Prostate gland (tissue), 2 donors: ENCODE results near the gene PIP5K1C. TPM values are rescaled to one million over a fixed set of nuclear protein-coding genes. Genes with fewer than 3 reads are reported as not detected.
A peak's percentile ranks its signal among the peaks of the same experiment; 100 is the strongest.

Source experiments
- DNase-seq: peaks from one replicate; pipeline ENCODE4 v3.0.0-alpha.2; 2019; ENCODE audit warnings: low spot score
- H3K27ac ChIP-seq, 2 donors: fragments of 200-600 bp; sonication (generic); 2 replicates each; pipeline ENCODE4 v1.5.1; 2017 to 2019
- H3K27me3 ChIP-seq: fragments of 200-600 bp; sonication (generic); replicated peaks from 2 replicates; pipeline ENCODE4 v1.5.1; 2019; ENCODE audit not compliant: insufficient read depth
- H3K36me3 ChIP-seq, 2 donors: fragments of 200-600 bp; sonication (generic); 1 replicate in 1 of 2; 2 replicates in 1 of 2; pipeline versions ENCODE4 v1.5.1 to v1.8.1; 2017 to 2019
- H3K4me1 ChIP-seq: fragments of 200-600 bp; sonication (generic); replicated peaks from 2 replicates; pipeline ENCODE4 v1.5.1; 2019
- H3K4me3 ChIP-seq, 2 donors: fragments of 200-600 bp; sonication (generic); 2 replicates each; pipeline ENCODE4 v1.5.1; 2017 to 2019
- H3K9me3 ChIP-seq: fragments of 200-600 bp; sonication (generic); 2 replicates; pipeline ENCODE4 v1.5.1; 2017
- POLR2A ChIP-seq: fragments of 450-650 bp; IDR thresholded peaks from one replicate; pipeline ENCODE4 v1.6.1; 2016; ENCODE audit warnings: antibody characterized with exemption, mild to moderate bottlenecking
- POLR2AphosphoS5 ChIP-seq: sonication (generic); formaldehyde crosslinking; IDR thresholded peaks from one replicate; pipeline ENCODE4 v1.6.1; 2017; ENCODE audit warnings: antibody characterized with exemption
- WGBS: methylation state at CpG from one replicate; pipeline ENCODE4 v1.1.5; 2018; 5-methylcytosine and 5-hydroxymethylcytosine counted together
- intact Hi-C: fragments of 100-400 bp; cut with DNase I; formaldehyde crosslinking; loops from one replicate; pipeline ENCODE4 v1.14.2; 2022
- total RNA-seq, 2 donors: library from RNA; depleted of rRNA; stranded (reverse); fragments of >200 nt; gene quantifications; one replicate each; pipeline ENCODE4 v1.1.0, GENCODE V29; 2016
- TF ChIP-seq, protein P1 (sequence below), 4 experiments: fragments of 200-600 bp in 2 of 4; fragments of 450-650 bp in 2 of 4; sonication (generic) in 2 of 4; IDR thresholded peaks; 1 replicate in 3 of 4; 2 replicates in 1 of 4; pipeline ENCODE4 v1.5.1; 2016 to 2019; ENCODE audit warnings: antibody characterized with exemption in 4 of 4, mild to moderate bottlenecking in 2 of 4, moderate library complexity in 2 of 4

PIP5K1C gene
- total RNA-seq, 2 donors from 2014 or later = 34.3 to 75.5 TPM

DNA sequence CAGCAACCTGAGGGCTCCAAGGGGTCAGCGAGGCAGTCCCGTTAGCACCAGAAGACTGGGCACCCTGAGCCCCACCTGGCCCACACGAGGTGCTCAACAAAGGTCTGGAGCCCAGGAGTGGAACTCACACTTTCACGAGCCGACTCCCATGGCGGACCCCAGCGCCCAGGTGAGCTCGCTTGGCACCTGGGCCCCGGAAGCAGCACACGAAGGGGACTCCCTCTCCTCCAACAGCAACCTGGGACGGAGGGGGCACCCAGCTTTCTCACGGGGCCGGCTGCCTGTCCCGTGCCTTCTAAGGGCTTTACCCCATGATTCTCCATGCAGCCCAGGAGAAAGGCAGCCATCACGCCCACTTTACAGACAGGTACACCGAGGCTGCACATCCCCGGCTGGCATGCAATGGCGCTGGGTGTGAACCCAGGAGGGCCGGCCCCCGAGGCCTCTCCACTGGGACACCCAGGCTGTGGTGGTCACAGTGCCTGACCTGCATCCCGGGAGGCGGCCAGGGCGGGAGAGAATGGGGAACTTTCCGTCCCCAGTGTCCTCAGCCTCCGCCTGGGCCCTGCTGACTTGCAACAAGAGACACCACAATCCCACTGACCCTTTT, 5.0 kb downstream of the PIP5K1C start:
- 88% methylated on average over 21 of the region's 25 CpGs for WGBS
- TF ChIP-seq, protein P1, sequence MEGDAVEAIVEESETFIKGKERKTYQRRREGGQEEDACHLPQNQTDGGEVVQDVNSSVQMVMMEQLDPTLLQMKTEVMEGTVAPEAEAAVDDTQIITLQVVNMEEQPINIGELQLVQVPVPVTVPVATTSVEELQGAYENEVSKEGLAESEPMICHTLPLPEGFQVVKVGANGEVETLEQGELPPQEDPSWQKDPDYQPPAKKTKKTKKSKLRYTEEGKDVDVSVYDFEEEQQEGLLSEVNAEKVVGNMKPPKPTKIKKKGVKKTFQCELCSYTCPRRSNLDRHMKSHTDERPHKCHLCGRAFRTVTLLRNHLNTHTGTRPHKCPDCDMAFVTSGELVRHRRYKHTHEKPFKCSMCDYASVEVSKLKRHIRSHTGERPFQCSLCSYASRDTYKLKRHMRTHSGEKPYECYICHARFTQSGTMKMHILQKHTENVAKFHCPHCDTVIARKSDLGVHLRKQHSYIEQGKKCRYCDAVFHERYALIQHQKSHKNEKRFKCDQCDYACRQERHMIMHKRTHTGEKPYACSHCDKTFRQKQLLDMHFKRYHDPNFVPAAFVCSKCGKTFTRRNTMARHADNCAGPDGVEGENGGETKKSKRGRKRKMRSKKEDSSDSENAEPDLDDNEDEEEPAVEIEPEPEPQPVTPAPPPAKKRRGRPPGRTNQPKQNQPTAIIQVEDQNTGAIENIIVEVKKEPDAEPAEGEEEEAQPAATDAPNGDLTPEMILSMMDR (IDR thresholded peaks at IDR 0.05) = no peak
- TF ChIP-seq POLR2A = no peak
- no peak for DNase-seq
- Histone ChIP-seq H3K36me3 (no peaks in the 10 kb centered on the region), H3K4me3 (no peak overlapping the region), H3K4me1 (no peaks in the 10 kb centered on the region), H3K27ac (no peak overlapping the region), H3K27me3 (no peaks in the 10 kb centered on the region), H3K9me3 (no peaks in the 10 kb centered on the region)
- intact Hi-C loops = no loop called here

DNA sequence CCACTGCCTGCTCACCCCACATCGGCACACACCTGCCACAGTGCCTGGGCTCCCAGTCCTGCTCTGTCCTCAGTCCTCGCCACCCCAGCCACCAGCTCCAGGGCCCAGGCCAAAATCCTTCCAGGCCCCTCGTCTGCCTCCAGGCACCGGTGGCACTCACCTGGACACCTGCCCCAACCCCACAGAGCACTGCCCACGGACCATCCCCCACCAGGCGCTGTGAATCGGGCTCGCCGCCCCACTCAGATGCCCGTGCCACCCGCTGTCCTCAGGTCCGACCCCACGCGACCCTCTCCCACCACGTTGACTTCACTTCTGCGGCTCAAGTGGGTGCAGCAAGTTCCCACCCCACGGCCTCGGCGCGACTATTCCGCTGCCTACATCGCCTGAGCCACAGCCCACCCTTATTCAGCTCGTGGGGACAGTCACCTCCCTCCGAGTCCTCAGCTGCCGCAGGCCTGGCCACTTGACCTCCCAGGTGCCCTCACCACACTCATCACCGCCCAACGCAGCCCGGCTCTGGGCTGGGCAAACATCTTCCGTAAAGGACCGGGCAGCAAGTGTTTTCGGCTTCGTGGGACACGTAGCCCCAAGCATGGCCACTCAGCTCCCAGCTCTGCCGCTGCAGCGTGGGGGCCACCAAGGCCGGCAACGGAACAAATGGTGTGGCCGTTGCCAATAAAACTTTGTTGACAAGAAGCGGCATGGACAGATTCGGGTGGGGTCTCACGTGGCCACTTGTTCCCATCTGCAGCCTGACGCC, 5.7 kb downstream of the PIP5K1C start:
- DNase-seq = no peak
- H3K27ac ChIP-seq = no peak overlapping the region
- no peak overlapping the region for H3K4me3 ChIP-seq
- no peaks in the 10 kb centered on the region for H3K4me1 ChIP-seq
- intact Hi-C loops = no loop called here
- WGBS = 89% methylated on average over 42 of the region's 42 CpGs
- no peaks in the 10 kb centered on the region for H3K27me3 ChIP-seq
- no peak for TF ChIP-seq POLR2AphosphoS5
- TF ChIP-seq POLR2A = no peak
- TF ChIP-seq, protein P1 (IDR thresholded peaks at IDR 0.05) = no peak
- no peaks in the 10 kb centered on the region for H3K9me3 ChIP-seq
- H3K36me3 ChIP-seq = no peaks in the 10 kb centered on the region

DNA sequence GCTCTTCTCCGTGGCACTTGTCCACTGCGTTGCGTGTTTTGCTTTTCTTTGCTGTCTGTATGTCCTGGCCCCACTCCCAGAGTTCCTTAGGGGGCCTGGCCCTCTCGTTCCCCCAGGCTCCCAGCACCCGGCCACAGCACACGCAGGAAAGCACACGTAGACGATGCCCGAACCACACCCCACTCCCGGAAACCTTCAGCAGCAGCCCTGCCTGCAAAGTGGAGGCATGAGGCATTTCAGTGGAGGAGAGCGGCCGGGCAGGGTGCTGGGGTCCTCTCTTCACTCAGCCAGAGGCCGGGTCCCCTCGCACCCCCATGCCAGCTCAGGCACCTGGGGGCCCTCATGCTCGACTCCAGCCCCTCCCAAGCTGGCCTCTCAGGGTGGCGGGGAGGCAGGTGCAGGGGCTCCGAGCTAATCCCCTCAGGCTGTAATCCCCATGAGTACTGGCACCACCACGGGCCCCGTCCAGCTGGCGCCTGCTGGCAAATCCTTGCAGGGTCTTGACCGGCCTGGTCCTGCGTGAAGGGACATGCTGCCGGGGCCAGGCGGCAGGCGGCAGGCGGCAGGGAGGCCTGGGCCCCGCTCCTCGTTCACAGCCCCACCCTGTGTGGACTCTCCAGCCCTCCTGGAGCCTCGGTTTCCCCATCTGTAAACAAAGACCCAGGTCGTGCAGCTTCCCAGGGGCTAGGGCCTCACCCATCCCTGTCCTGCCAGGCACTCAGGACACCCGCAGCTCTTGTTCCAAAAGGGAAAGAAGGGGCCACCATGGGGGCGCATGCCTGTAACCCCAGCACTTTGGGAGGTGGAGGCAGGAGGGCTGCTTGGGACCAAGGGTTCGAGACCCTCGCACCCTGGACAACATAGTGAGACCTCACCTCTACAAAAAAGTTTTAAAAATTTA, 7.0 kb downstream of the PIP5K1C start:
- intact Hi-C loops = no loop called here
- Histone ChIP-seq H3K9me3 (no peaks in the 10 kb centered on the region), H3K27ac (peak overlapping the region in 1 of 2 donors; percentile 13), H3K36me3 (no peaks in the 10 kb centered on the region), H3K4me3 (no peak overlapping the region), H3K27me3 (no peaks in the 10 kb centered on the region), H3K4me1 (peaks cover 3% of the 10 kb centered on the region)
- no peak for DNase-seq
- TF ChIP-seq, protein P1 (IDR thresholded peaks at IDR 0.05) = no peak
- TF ChIP-seq POLR2AphosphoS5 = no peak
- no peak for TF ChIP-seq POLR2A
- 56% methylated on average over 34 of the region's 34 CpGs for WGBS

DNA sequence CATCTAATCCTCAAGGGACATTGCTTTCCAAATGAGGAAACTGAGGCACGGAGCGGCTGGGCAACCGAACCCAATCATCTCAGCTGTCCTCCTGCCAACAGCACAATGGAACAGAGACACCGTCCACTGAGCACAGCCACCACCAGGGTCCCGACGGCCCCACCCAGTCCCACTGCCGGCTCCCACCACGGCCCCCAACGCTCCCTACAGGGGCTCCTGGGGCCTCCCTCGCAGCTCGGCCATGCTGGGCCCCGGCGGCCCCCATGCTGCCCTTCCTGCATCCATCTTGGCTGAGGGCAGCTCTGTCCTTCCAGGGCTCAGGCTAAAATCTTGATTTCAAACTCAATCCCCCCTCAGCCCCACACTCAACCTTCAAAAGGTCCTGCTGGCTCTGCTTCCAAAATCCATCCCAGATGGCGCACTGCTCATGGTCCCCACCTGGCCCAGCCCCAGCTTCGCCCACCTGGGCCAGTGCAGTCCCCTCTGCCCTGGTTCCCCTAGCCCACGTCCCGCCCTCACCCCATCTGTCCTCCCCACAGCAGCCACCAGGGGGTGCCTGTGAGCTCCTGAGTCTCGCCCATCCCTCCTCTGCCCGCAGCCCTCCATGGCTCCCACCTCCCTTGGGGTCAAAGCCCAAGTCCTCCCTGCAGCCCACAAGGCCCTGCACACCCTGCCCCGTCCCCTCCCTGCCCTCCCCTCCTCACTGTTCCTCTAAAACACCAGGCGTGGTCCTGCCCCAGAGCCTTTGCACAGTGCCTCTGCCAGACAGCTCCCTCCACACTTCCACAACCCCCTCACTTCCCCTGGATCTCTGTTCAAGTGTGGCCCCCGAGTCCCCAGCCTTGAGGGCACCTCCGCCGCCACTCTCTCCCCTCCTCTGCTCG, 7.9 kb downstream of the PIP5K1C start:
- no peaks in the 10 kb centered on the region for H3K9me3 ChIP-seq
- TF ChIP-seq, protein P1 (IDR thresholded peaks at IDR 0.05) = peak in 3 of 4 experiments; percentile 22 to 41 (median 29)
- TF ChIP-seq POLR2A = no peak
- no peaks in the 10 kb centered on the region for H3K36me3 ChIP-seq
- peak overlapping the region in 1 of 2 donors; percentile 13 for H3K27ac ChIP-seq
- H3K27me3 ChIP-seq = no peaks in the 10 kb centered on the region
- WGBS = 85% methylated on average over 25 of the region's 25 CpGs
- peaks cover 6% of the 10 kb centered on the region for H3K4me1 ChIP-seq
- H3K4me3 ChIP-seq = no peak overlapping the region
- intact Hi-C loops = no loop called here
- DNase-seq = no peak
